Neural cell (in vitro differentiated cells): ENCODE results near the gene OR8K5. TPM values are rescaled to one million over a fixed set of nuclear protein-coding genes. Genes with fewer than 3 reads are reported as not detected.

Experiments used
- H2AFZ ChIP-seq: fragments of 200-600, 300-800 bp; sonication (generic), shearing (Covaris generic); 2 replicates; pipeline ENCODE4 v1.6.0; 2014; ENCODE audit warnings: low read depth, mild to moderate bottlenecking, antibody characterized with exemption, low read length, moderate library complexity
- H3F3A ChIP-seq: fragments of 200-600 bp; shearing (Covaris generic); 2 replicates; pipeline ENCODE4 v1.6.1; 2016; ENCODE audit warnings: mild to moderate bottlenecking, moderate library complexity, mixed read lengths, antibody characterized with exemption, low read length; ENCODE audit not compliant: insufficient read depth, poor library complexity, severe bottlenecking
- H3K27ac ChIP-seq: fragments of 200-600, 300-800 bp; sonication (generic), shearing (Covaris generic); 2 replicates; pipeline ENCODE4 v1.5.1; 2014; ENCODE audit warnings: mild to moderate bottlenecking, low read length, moderate library complexity
- H3K27me3 ChIP-seq: fragments of 300-800, 200-600 bp; sonication (generic), shearing (Covaris generic); 2 replicates; pipeline ENCODE4 v1.6.0; 2014; ENCODE audit warnings: mild to moderate bottlenecking, low read depth, low read length, moderate library complexity; ENCODE audit not compliant: insufficient read depth
- H3K36me3 ChIP-seq: fragments of 300-800, 200-600 bp; sonication (generic), shearing (Covaris generic); 2 replicates; pipeline ENCODE4 v1.5.1; 2014; ENCODE audit warnings: mild to moderate bottlenecking, antibody characterized with exemption, low read length, moderate library complexity; ENCODE audit not compliant: insufficient read depth
- H3K4me2 ChIP-seq: fragments of 300-800, 200-600 bp; sonication (generic), shearing (Covaris generic); 2 replicates; pipeline ENCODE4 v1.6.0; 2014; ENCODE audit warnings: mild to moderate bottlenecking, low read length
- H3K4me3 ChIP-seq: fragments of 300-800, 200-600 bp; sonication (generic), shearing (Covaris generic); 2 replicates; pipeline ENCODE4 v1.5.1; 2014; ENCODE audit warnings: mild to moderate bottlenecking, low read length, moderate library complexity
- H3K79me2 ChIP-seq: fragments of 200-600 bp; shearing (Covaris generic); replicated peaks from 2 replicates; pipeline ENCODE4 v1.6.0; 2014; ENCODE audit warnings: mild to moderate bottlenecking, low read length, moderate library complexity; ENCODE audit not compliant: insufficient read depth
- H3K9ac ChIP-seq: fragments of 300-800, 200-600 bp; sonication (generic), shearing (Covaris generic); 2 replicates; pipeline ENCODE4 v1.6.1; 2016; ENCODE audit warnings: mild to moderate bottlenecking, low read length, mixed read lengths
- H3K9me2 ChIP-seq: fragments of 200-600 bp; shearing (Covaris generic); 2 replicates; pipeline ENCODE4 v1.6.1; 2016; ENCODE audit warnings: mild to moderate bottlenecking, low read length, mixed read lengths; ENCODE audit not compliant: insufficient read depth
- H3K9me3 ChIP-seq: fragments of 200-600, 300-800 bp; sonication (generic), shearing (Covaris generic); 2 replicates; pipeline ENCODE4 v1.6.1; 2016; ENCODE audit warnings: mild to moderate bottlenecking, mixed run types, low read length, moderate library complexity, mixed read lengths
- H4K20me1 ChIP-seq: fragments of 200-600 bp; shearing (Covaris generic); 2 replicates; pipeline ENCODE4 v1.6.1; 2016; ENCODE audit warnings: mild to moderate bottlenecking, mixed run types; ENCODE audit not compliant: insufficient read depth
- EP300 ChIP-seq: fragments of 450-650 bp; conservative IDR thresholded peaks from 2 replicates; pipeline ENCODE4 v1.6.1; 2014; ENCODE audit warnings: antibody characterized with exemption, mild to moderate bottlenecking, moderate library complexity; ENCODE audit not compliant: poor library complexity, severe bottlenecking
- EZH2 ChIP-seq: fragments of 200-600, 300-800 bp; shearing (Covaris generic), sonication (generic); IDR thresholded peaks from 2 replicates; pipeline ENCODE4 v1.6.1; 2014; ENCODE audit warnings: antibody characterized with exemption, low read length, borderline replicate concordance, mild to moderate bottlenecking; ENCODE audit not compliant: insufficient read depth, poor library complexity, severe bottlenecking
- MXI1 ChIP-seq: fragments of 450-650 bp; conservative IDR thresholded peaks from 2 replicates; pipeline ENCODE4 v1.6.1; 2014; ENCODE audit warnings: antibody characterized with exemption, mild to moderate bottlenecking; ENCODE audit not compliant: poor library complexity, severe bottlenecking
- POLR2AphosphoS5 ChIP-seq: IDR thresholded peaks from 2 replicates; pipeline ENCODE4 v1.6.1; 2012
- RAD21 ChIP-seq: fragments of 450-650 bp; conservative IDR thresholded peaks from 2 replicates; pipeline ENCODE4 v1.6.1; 2014; ENCODE audit warnings: antibody characterized with exemption, mild to moderate bottlenecking, moderate library complexity
- SMC3 ChIP-seq: fragments of 450-650 bp; conservative IDR thresholded peaks from 2 replicates; pipeline ENCODE4 v1.6.1; 2014; ENCODE audit warnings: antibody characterized with exemption, mild to moderate bottlenecking, moderate library complexity; ENCODE audit not compliant: poor library complexity
- TAF1 ChIP-seq: IDR thresholded peaks from 2 replicates; pipeline ENCODE4 v1.6.1; 2012; ENCODE audit warnings: low read depth
- polyA plus RNA-seq: library from polyadenylated mRNA; depleted of rRNA; stranded (reverse); fragments of >200 nt; gene quantifications from 2 replicates; pipeline ENCODE4 v1.2.3, GENCODE V29; 2014
- TF ChIP-seq, protein P1 (sequence below): IDR thresholded peaks from 2 replicates; pipeline ENCODE4 v1.6.1; 2012; ENCODE audit warnings: borderline replicate concordance
- TF ChIP-seq, protein P2 (sequence below): fragments of 450-650 bp; IDR thresholded peaks from 2 replicates; pipeline ENCODE4 v1.5.1; 2014; ENCODE audit warnings: antibody characterized with exemption, mild to moderate bottlenecking, moderate library complexity; ENCODE audit not compliant: poor library complexity, severe bottlenecking

OR8K5 gene
- polyA plus RNA-seq, 1 donor from 2014 or later = not detected

DNA sequence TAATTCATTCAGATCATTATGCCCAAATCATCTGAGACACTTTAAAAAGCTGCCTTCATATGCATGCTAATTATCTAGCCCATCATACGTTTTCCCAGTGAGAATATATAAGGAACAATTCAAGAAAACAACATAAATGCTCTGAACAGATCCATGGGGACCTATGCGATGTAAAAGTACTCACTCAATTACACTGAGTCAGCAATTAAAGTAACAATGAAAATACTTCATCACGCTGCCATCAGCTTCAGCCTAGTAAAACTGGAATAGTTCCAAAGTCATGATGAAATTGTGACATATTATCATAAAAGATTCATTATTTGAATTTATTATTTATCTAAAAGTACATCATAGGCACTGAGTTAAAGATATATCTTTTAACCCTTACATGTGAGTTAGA is 3.7 kb upstream of the OR8K5 start:
- H3K36me3 ChIP-seq = no peaks in the 10 kb centered on the region
- H3K4me2 ChIP-seq = no peak overlapping the region

DNA sequence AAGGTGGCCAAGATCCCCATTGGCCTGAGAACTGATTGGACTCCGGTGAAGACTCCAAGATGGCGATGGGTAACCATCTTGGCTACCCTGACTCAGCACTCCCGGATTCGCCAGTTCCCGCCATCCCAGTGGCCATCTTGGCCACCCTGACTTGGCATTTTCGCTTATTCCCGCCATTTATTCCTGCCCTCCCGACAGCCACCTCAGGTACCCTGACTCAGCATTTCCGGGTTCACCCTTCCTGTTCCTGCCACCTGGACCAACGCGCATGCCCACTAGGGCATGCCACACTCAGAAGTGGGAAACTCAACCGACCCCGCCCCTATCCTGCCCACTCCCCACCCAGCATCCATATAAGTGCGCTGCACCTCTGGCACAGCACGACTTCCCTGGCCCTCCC is 7.8 kb downstream of the OR8K5 start:
- no peaks in the 10 kb centered on the region for H3K9me3 ChIP-seq

More for the DNA sequence above, 3.7 kb upstream of the OR8K5 start:
- H3K9me3 ChIP-seq = no peaks in the 10 kb centered on the region
- H3K4me3 ChIP-seq = no peak overlapping the region
- H3K9me2 ChIP-seq = no peaks in the 10 kb centered on the region
- no peaks in the 10 kb centered on the region for H3K79me2 ChIP-seq
- TF ChIP-seq EP300 (no peak), MXI1 (no peak), RAD21 (no peak), POLR2AphosphoS5 (no peak), EZH2 (no peak), TAF1 (no peak), SMC3 (no peak)
- TF ChIP-seq, protein P1, sequence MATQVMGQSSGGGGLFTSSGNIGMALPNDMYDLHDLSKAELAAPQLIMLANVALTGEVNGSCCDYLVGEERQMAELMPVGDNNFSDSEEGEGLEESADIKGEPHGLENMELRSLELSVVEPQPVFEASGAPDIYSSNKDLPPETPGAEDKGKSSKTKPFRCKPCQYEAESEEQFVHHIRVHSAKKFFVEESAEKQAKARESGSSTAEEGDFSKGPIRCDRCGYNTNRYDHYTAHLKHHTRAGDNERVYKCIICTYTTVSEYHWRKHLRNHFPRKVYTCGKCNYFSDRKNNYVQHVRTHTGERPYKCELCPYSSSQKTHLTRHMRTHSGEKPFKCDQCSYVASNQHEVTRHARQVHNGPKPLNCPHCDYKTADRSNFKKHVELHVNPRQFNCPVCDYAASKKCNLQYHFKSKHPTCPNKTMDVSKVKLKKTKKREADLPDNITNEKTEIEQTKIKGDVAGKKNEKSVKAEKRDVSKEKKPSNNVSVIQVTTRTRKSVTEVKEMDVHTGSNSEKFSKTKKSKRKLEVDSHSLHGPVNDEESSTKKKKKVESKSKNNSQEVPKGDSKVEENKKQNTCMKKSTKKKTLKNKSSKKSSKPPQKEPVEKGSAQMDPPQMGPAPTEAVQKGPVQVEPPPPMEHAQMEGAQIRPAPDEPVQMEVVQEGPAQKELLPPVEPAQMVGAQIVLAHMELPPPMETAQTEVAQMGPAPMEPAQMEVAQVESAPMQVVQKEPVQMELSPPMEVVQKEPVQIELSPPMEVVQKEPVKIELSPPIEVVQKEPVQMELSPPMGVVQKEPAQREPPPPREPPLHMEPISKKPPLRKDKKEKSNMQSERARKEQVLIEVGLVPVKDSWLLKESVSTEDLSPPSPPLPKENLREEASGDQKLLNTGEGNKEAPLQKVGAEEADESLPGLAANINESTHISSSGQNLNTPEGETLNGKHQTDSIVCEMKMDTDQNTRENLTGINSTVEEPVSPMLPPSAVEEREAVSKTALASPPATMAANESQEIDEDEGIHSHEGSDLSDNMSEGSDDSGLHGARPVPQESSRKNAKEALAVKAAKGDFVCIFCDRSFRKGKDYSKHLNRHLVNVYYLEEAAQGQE = no peak
- TF ChIP-seq, protein P2, sequence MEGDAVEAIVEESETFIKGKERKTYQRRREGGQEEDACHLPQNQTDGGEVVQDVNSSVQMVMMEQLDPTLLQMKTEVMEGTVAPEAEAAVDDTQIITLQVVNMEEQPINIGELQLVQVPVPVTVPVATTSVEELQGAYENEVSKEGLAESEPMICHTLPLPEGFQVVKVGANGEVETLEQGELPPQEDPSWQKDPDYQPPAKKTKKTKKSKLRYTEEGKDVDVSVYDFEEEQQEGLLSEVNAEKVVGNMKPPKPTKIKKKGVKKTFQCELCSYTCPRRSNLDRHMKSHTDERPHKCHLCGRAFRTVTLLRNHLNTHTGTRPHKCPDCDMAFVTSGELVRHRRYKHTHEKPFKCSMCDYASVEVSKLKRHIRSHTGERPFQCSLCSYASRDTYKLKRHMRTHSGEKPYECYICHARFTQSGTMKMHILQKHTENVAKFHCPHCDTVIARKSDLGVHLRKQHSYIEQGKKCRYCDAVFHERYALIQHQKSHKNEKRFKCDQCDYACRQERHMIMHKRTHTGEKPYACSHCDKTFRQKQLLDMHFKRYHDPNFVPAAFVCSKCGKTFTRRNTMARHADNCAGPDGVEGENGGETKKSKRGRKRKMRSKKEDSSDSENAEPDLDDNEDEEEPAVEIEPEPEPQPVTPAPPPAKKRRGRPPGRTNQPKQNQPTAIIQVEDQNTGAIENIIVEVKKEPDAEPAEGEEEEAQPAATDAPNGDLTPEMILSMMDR = no peak
- no peak overlapping the region for H3K9ac ChIP-seq
- no peak overlapping the region for H3K27ac ChIP-seq
- H3F3A ChIP-seq = no peaks in the 10 kb centered on the region
- no peaks in the 10 kb centered on the region for H4K20me1 ChIP-seq
- H2AFZ ChIP-seq = no peak overlapping the region
- no peaks in the 10 kb centered on the region for H3K27me3 ChIP-seq

More for the DNA sequence above, 7.8 kb downstream of the OR8K5 start:
- TF ChIP-seq EZH2 (no peak), TAF1 (no peak), MXI1 (no peak), RAD21 (no peak), POLR2AphosphoS5 (no peak), SMC3 (no peak), EP300 (no peak)
- TF ChIP-seq, protein P1 = no peak
- TF ChIP-seq, protein P2 = no peak
- Histone ChIP-seq H3F3A (no peaks in the 10 kb centered on the region), H3K9ac (no peak overlapping the region), H3K27ac (no peak overlapping the region), H3K36me3 (no peaks in the 10 kb centered on the region), H4K20me1 (no peaks in the 10 kb centered on the region), H3K4me2 (no peak overlapping the region), H2AFZ (no peak overlapping the region), H3K9me2 (no peaks in the 10 kb centered on the region), H3K27me3 (no peaks in the 10 kb centered on the region), H3K79me2 (no peaks in the 10 kb centered on the region), H3K4me3 (no peak overlapping the region)
